Right lobe of liver (tissue), 6 donors: ENCODE measurements around the gene NKIRAS2. TPM values are rescaled to one million over a fixed set of nuclear protein-coding genes. Genes with fewer than 3 reads are reported as not detected.

Source experiments
- ATAC-seq, 4 donors: fragments of 200-7000 bp; cut with Tn5 transposase; one replicate each; pipeline ENCODE4 v1.9.1; 2020; ENCODE audit warnings: mild to moderate bottlenecking in 4 of 4, moderate library complexity in 4 of 4
- DNase-seq, 3 donors: peaks; one replicate each; pipeline ENCODE4 v3.0.0-alpha.2; 2020
- H3K27ac ChIP-seq, 3 donors: fragments of 200-600 bp; one replicate each; pipeline ENCODE4 v1.8.0; 2022
- H3K27me3 ChIP-seq, 2 donors: fragments of 200-600 bp; one replicate each; pipeline ENCODE4 v1.8.0; 2022
- H3K36me3 ChIP-seq, 4 donors: fragments of 200-600 bp; sonication (generic) in 1 of 4; one replicate each; pipeline versions ENCODE4 v1.5.1 to v1.8.0; 2017 to 2022; ENCODE audit warnings: control low read depth in 1 of 4
- H3K4me1 ChIP-seq, 4 donors: fragments of 200-600 bp; sonication (generic) in 1 of 4; one replicate each; pipeline versions ENCODE4 v1.5.1 to v1.8.0; 2017 to 2022; ENCODE audit warnings: control low read depth in 1 of 4
- H3K4me3 ChIP-seq, 3 donors: fragments of 200-600 bp; one replicate each; pipeline ENCODE4 v1.8.0; 2022
- H3K9me3 ChIP-seq, 4 donors: fragments of 200-600 bp; sonication (generic) in 1 of 4; one replicate each; pipeline versions ENCODE4 v1.5.1 to v1.8.0; 2017 to 2022; ENCODE audit warnings: control low read depth in 1 of 4
- POLR2A ChIP-seq: fragments of 450-650 bp; IDR thresholded peaks from one replicate; pipeline ENCODE4 v1.6.1; 2017; ENCODE audit warnings: antibody characterized with exemption, mild to moderate bottlenecking
- WGBS: methylation state at CpG from one replicate; pipeline ENCODE4 v1.1.6; 2018; ENCODE audit warnings: low coverage, low lambda C conversion rate; ENCODE audit not compliant: insufficient coverage; ENCODE audit errors: missing lambda C conversion rate; 5-methylcytosine and 5-hydroxymethylcytosine counted together
- intact Hi-C, 2 donors: fragments of 100-400 bp; cut with DNase I; formaldehyde crosslinking; loops; one replicate each; pipeline versions ENCODE4 v1.11.2 to v1.14.1; 2022
- total RNA-seq, 6 experiments: library from RNA; depleted of rRNA in 2 of 6; stranded (reverse); fragments of >200 nt in 2 of 6; fragmentation: NEBNext Ultra II Directional in 3 of 6; extraction: Animal tissue kit (Norgen Biotek cat#: 25700) in 3 of 6; gene quantifications; one replicate each; pipeline versions ENCODE4 v1.1.0 to v1.2.4, GENCODE V29; 2016 to 2023
- TF ChIP-seq, protein P1 (sequence below), 4 donors: fragments of 200-600 bp in 3 of 4; fragments of 450-650 bp in 1 of 4; IDR thresholded peaks; one replicate each; pipeline versions ENCODE4 v1.5.1 to v1.8.0; 2016 to 2022; ENCODE audit warnings: antibody characterized with exemption in 4 of 4, mild to moderate bottlenecking in 2 of 4
- donor health status: DM: no; HTN: yes; CAD: no.
- donor health status: DM: no; HTN: no; CAD: no.
- donor health status: DM: no; HTN: no; CAD: no.
- donor health status: DM: no; HTN: yes; CAD: no.
- donor health status: DM: no; HTN: yes; CAD: no.

NKIRAS2 gene
- total RNA-seq, 6 experiments from 2014 or later = 11.1 to 27.0 (median 12.3) TPM

- H3K36me3 ChIP-seq = no peaks in the 10 kb centered on the region
- intact Hi-C loops = no loop called here
- H3K4me1 ChIP-seq = no peaks in the 10 kb centered on the region
- H3K4me3 ChIP-seq = no peak overlapping the region
- no peak for DNase-seq
- ATAC-seq = no peak
- H3K27ac ChIP-seq = no peak overlapping the region
- 61% methylated on average over 4 of the region's 4 CpGs for WGBS
- no peaks in the 10 kb centered on the region for H3K27me3 ChIP-seq
- H3K9me3 ChIP-seq = no peaks in the 10 kb centered on the region
- TF ChIP-seq, protein P1, sequence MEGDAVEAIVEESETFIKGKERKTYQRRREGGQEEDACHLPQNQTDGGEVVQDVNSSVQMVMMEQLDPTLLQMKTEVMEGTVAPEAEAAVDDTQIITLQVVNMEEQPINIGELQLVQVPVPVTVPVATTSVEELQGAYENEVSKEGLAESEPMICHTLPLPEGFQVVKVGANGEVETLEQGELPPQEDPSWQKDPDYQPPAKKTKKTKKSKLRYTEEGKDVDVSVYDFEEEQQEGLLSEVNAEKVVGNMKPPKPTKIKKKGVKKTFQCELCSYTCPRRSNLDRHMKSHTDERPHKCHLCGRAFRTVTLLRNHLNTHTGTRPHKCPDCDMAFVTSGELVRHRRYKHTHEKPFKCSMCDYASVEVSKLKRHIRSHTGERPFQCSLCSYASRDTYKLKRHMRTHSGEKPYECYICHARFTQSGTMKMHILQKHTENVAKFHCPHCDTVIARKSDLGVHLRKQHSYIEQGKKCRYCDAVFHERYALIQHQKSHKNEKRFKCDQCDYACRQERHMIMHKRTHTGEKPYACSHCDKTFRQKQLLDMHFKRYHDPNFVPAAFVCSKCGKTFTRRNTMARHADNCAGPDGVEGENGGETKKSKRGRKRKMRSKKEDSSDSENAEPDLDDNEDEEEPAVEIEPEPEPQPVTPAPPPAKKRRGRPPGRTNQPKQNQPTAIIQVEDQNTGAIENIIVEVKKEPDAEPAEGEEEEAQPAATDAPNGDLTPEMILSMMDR (IDR thresholded peaks at IDR 0.05) = no peak
- TF ChIP-seq POLR2A = no peak
Measured at GRCh38 chr17:42060231-42060630, 40.3 kb downstream of the NKIRAS2 start.

- Histone ChIP-seq H3K36me3 (no peaks in the 10 kb centered on the region), H3K4me1 (no peaks in the 10 kb centered on the region), H3K27me3 (no peaks in the 10 kb centered on the region), H3K4me3 (no peak overlapping the region), H3K27ac (no peak overlapping the region), H3K9me3 (no peaks in the 10 kb centered on the region)
- intact Hi-C loops = no loop called here
- no peak for TF ChIP-seq POLR2A
- TF ChIP-seq, protein P1 (IDR thresholded peaks at IDR 0.05) = no peak
- DNase-seq (no peak), ATAC-seq (no peak)
- 100% methylated on average over 1 of the region's 5 CpGs for WGBS
Measured at GRCh38 chr17:42061646-42062487, 42.0 kb downstream of the NKIRAS2 start.

- ATAC-seq (no peak), DNase-seq (no peak)
- no peaks in the 10 kb centered on the region for H3K36me3 ChIP-seq
- no peak overlapping the region for H3K4me3 ChIP-seq
- TF ChIP-seq, protein P1 (IDR thresholded peaks at IDR 0.05) = no peak
- no peak for TF ChIP-seq POLR2A
- 55% methylated on average over 3 of the region's 14 CpGs for WGBS
- no peaks in the 10 kb centered on the region for H3K27me3 ChIP-seq
- no peaks in the 10 kb centered on the region for H3K4me1 ChIP-seq
- intact Hi-C loops = no loop called here
- no peak overlapping the region for H3K27ac ChIP-seq
- H3K9me3 ChIP-seq = no peaks in the 10 kb centered on the region
Measured at GRCh38 chr17:42062681-42063080, 42.8 kb downstream of the NKIRAS2 start.

DNA sequence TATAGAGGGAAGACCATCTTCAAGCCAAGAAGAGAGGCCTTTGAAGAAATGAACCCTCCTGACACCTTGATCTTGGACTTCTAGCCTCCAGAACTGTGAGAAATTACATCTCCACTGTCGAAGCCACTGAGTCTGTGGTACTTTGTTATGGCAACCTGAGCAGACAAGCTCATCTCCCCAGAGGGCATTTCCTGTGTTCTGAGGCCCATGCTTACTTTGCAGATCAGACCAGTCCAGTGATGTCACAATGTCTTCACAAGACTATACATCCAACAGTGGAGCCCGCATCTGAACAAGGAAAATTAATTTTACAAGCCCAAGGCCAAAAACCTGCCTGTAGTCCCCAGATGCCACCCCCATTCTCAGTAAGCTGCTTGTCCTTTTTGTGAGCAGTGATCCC is 45.3 kb downstream of the NKIRAS2 start:
- no peaks in the 10 kb centered on the region for H3K27me3 ChIP-seq
- H3K27ac ChIP-seq = no peak overlapping the region
- 50% methylated on average over 1 of the region's 2 CpGs for WGBS
- H3K36me3 ChIP-seq = no peaks in the 10 kb centered on the region
- ATAC-seq (no peak), DNase-seq (no peak)
- TF ChIP-seq, protein P1 (IDR thresholded peaks at IDR 0.05) = no peak
- no peak for TF ChIP-seq POLR2A
- H3K4me1 ChIP-seq = no peaks in the 10 kb centered on the region
- no peaks in the 10 kb centered on the region for H3K9me3 ChIP-seq
- H3K4me3 ChIP-seq = no peak overlapping the region
- intact Hi-C loops = loop anchor here (5.0 kb wide), 2 partner anchors 37 to 52 kb away; no protein-coding TSS in a partner anchor
